ENCODE data around the gene MAP3K20.
"Not testable (repeated sequence)": the region's sequence is repeated elsewhere in the genome, so short reads cannot be mapped to it uniquely, and the experiment has no call there.

MAP3K20 gene

DNA sequence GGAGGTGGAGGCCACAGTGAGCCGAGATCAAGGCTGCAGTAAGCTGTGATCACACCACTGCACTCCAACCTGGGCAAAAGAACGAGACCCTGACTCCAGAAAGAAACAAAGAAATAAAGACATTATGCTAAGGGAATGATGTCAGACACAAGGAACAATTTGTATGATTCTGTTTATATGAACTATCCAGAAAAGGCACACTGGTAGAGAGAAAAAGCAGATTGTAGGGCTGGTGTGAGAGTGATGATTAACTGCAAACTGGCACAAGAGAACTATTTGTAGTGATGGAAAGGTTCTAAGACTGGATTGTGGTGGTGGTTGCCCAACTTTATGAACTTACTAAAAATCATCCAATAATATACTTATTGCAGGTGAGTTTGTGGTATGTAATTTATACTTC is 106.3 kb downstream of the MAP3K20 start:
- no peak for DNase-seq (ENCODE audit: low read depth, low spot score)
- H3K4me3 ChIP-seq (ENCODE audit: low read length) = no peak overlapping the region

DNA sequence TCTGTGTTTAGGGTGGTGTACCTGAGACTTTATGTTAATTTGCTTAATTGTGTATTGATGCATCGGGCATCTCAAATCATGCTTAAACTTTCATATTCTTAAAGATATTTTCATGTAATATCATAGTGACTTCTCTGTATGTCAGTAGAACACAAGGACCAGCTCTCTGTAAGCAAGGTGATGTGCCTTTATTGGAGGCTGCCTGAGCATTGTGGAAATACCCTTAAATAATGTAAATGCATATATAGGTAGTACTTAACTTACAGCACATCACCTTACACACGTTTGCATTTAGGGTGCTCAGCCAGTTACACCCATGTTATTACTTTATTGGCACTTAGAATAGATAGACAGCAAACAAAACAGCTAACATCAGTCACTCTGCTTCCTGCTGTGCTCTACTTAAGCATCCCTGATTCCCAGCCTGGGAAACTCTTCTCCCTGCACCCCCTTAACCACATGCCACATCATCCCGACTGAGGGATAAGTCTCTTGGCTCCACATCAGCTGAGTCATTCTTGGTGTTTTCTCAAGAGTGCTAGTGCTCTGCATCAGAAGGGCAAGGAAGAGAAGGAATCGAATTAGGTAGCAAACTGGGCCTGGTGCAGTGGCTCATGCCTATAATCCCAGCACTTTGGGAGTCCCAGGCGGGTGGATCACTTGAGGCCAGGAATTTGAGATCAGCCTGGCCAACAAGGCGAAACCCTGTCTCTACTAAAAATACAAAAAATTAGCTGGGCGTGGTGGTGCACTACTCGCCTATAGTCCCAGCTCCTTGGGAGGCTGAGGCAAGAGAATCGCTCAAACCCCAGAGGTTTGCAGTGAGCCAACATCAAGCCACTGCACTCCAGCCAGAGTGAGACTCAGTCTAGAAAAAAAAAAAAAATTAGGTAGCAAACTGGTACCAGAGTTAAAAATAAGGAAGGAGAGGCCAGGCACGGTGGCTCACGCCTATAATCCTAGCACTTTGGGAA is 108.7 kb downstream of the MAP3K20 start:
- H3K4me3 ChIP-seq (ENCODE audit: low read length) = no peak overlapping the region
- no peak for DNase-seq (ENCODE audit: low read depth, low spot score)

DNA sequence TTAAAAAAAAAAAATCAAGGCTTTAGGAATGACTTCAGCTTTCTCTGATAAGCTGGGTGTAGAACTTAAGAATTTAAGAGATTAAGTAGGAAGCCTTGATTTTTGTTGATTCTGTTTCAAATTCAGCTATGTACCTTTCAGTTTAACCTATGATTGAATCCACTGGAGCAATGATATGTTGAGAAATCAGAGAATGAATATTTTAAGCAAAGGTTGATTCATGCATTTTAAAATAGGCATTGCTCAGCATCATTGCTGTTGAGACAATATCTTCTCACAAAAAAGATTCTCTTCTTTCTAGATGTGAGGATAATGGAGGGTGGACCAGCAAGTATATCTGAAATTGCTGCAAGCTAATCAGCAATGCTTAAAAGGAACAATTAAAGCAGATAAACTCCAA is 109.8 kb downstream of the MAP3K20 start:
- no peak for DNase-seq (ENCODE audit: low read depth, low spot score)
- no peak overlapping the region for H3K4me3 ChIP-seq (ENCODE audit: low read length)

DNA sequence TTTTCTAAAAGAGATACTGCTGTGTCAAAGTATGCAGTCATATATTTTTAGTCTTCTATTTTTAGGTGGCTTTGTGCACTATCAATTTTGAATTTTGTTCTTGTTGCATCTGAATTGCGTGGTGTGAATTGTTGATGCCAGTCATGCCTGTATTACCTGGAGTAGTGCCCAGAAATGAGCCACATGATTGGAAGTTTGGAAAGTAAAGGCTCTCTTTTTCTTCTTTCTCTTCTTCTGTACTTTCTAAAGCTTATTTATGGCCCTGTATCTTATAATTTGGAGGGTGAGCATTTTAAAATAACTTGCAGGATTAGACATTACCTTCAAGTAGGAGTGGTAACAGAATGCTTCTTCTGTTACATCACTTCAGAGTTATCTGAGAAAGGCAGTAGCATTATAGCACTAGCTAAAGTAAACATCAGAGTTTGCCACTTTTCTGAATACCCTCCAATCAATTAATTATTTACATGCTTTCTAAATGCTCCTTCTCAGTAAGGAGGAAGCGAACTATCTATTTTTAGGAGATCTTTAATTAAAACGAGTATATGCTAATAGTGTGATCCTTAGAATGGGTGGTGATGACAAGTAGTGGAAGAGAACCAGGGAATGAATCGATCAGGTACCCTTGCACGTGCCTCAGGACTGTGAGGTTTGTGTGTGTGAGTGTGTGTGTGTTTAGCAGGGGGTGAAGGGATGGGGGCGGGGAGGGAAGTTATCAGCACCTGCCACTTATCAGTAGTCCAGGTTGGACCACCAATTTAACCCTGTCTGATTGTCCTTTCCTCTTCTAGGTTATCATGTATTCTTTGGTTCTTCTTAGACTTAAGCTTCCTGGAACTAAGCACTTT is 112.5 kb downstream of the MAP3K20 start:
- H3K4me3 ChIP-seq (ENCODE audit: low read length) = no peak overlapping the region
- DNase-seq (ENCODE audit: low read depth, low spot score) = no peak

DNA sequence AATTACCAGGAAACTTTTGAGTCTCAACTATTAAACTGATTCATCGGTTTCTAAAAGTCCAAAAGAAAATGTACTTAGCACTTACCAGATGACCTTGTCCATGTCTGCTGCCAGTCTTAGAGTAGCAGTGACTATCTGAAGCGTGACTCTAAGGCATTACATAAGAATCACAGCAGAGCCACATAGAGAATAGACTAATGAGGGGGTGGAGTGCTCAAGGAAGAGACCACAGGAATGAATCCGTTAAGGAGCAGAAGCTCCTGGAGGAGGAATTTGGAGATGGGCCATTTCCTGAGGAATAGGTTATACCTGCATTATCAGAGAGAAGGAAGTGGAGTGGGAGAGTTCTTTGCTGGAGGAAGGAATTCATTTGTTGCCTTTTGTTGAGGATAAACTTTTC is 116.0 kb downstream of the MAP3K20 start:
- DNase-seq (ENCODE audit: low read depth, low spot score) = no peak

DNA sequence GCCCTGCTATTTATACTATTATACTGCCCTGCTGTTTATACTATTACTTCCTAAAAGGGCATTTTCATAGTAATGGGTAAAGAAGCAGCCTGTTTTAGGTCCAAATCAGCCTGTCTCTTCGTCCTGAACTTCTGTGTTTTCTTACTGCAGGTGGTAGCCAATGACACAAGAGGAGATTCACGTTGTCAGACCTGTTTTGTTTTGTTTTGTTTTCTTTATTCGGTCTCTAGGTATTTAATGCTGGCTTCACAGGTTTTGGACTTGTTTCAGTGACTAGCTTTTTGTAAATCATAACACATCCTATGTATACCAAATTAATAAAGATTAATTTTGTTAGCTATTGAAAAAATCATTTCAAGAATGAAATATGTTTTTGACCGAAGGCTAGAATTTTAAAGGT is 116.4 kb downstream of the MAP3K20 start:
- H3K4me3 ChIP-seq (ENCODE audit: low read length) = no peak overlapping the region
- no peak for DNase-seq (ENCODE audit: low read depth, low spot score)

More for the DNA sequence above, 116.0 kb downstream of the MAP3K20 start:
- H3K4me3 ChIP-seq (ENCODE audit: low read length) = no peak overlapping the region

DNA sequence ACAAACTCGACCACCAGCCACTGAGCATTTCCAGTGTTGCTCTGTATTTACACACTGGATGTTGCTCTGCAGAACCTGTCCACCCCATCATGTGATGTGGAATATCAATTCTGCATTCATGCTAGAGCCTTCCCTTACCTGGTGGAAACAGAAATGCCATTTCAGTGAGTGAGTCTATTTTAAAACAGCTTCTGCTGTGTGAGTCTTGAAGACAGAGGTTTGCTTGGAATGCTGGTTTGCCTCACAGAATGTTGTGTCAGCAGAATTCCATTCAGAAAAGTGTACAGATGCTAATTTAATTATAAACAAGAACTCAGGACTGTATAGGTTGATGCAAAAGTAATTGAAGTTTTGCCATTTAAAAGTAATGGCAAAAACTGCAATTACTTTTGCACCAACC is 118.3 kb downstream of the MAP3K20 start:
- no peak for DNase-seq (ENCODE audit: low read depth, low spot score)
- no peak overlapping the region for H3K4me3 ChIP-seq (ENCODE audit: low read length)

DNA sequence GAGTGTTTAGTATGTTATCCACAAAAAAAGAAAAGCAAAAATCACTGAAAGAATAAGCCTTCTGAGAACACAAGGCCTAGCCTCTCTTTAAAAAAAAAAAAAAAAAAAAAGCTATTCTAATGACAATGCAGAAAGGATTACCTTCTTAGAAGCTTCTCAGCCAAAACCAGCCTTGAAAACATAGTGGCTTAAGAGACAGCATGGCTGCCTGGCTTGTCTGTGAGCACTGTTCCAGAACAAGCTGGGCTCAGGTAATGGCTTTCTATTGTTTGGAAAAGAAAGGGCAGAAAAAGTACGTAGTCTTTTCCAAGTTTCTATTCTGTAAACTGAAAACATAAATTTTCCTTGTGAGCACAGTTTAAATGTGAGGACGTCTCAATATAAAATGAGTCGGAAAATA is 119.5 kb downstream of the MAP3K20 start:
- H3K4me3 ChIP-seq (ENCODE audit: low read length) = no peak overlapping the region
- no peak for DNase-seq (ENCODE audit: low read depth, low spot score)

DNA sequence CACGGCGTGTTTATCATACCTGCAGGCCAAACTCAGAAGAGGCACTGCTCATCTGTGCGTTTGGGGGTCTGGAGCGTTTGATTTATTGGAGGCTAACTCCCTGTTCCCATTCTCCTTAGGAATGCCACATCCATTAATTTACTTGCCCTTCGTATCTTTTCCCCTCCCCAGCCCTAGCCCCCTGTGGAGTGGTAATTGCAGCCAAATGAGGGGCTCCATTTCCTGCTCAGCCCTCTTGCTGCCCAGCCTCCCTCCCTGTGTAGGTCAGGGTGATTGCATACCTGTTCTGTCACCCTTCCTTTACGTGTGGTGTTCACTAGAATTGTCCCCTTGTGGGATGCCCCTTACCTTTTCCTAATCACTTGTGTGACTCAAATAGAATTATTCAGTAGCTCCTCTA is 120.4 kb downstream of the MAP3K20 start:
- H3K4me3 ChIP-seq (ENCODE audit: low read length) = no peak overlapping the region
- no peak for DNase-seq (ENCODE audit: low read depth, low spot score)

DNA sequence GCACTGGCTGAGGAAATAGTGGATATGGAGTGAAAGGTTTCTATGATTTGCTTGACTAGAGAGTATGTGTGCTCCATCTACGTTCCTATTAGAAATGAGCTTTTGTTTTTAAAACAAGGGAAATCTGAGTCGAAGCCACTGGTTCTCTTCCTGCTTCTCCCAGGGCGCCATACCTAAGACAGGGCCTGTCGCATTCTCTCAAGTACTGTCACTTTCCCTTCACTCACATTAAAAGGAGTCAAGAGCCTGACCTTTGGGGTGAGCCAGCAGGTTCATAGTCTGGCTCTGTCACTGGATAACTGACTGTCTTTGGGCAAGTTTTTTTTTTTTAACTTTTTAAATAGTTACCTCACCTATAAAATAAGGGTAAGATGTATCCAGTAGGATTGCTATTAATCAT is 121.0 kb downstream of the MAP3K20 start:
- no peak overlapping the region for H3K4me3 ChIP-seq (ENCODE audit: low read length)
- DNase-seq (ENCODE audit: low read depth, low spot score) = no peak

DNA sequence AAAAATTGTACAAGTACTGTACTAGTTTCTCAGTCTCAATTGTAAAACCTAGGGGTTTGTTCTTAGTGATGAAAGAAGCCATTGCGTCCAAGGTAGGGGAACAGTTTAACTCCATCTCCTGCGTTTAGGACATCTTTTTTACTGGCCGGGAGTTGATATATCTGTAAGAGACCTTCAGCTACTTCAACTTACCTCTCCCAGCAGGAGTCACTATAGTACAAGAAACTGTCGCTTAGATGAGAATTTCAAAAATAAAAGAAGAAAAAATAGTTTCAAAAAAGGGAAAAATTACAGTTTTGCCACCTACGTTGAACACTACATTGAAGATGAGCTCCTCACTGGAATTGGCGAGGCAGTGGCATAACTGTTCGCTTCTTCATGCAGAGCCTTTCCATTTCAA is 122.7 kb downstream of the MAP3K20 start:
- no peak for DNase-seq (ENCODE audit: low read depth, low spot score)
- no peak overlapping the region for H3K4me3 ChIP-seq (ENCODE audit: low read length)

DNA sequence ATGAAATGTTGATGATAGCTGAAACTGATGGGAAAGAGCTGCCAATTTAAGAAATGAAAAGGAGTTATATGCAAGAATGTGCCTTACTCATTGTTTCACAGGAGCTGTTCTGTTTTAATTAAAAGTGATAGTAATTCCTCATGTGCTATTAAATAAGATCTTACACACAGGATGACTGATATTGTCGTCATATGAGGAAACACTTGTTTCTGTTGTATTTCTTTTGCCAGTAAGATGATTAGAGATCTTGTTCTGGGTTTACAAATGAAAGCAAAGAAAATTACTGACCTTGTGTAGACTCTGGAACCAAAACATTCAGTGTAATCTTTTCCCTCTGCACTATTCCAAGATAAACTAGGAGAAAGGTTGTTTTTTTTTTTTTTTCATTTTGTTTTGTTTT is 123.6 kb downstream of the MAP3K20 start:
- H3K4me3 ChIP-seq (ENCODE audit: low read length) = no peak overlapping the region
- DNase-seq (ENCODE audit: low read depth, low spot score) = no peak

DNA sequence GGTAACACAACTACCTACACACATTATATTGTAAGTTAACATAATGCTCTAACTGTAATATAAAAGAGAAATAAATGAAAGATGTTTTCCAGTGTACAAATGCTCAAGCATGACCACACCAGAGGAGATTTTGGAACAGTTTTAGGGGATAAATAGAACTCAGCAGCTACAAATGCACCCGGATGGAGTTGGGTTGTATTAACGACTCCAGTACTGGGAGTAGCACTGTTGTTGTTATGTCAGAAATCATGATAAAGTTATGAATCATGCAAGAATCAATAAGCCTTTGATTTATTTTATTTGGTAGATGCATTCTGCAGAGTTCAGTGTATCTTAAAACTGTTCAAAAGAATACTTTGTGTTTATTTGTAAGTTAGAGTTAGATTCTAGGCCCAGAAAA is 126.9 kb downstream of the MAP3K20 start:
- DNase-seq (ENCODE audit: low read depth, low spot score) = no peak
- no peak overlapping the region for H3K4me3 ChIP-seq (ENCODE audit: low read length)

DNA sequence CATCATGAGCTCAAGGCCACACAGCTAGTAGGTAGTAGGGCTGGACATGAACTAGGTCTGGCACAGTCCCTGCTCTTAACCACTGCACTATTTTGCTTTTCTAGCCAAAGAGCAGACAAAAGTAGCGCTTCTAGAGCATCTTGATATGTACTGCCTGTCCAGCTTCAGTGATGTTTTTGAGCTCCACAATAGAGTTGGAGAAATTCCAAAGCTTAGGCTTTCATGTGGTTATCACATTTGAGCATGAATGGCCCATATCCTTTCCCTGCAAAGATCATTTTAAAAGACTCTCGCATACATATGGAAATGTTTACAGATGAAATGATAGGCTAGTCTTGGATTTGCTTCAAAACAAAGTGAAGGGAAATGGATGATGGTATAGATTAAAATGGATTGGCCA is 128.7 kb downstream of the MAP3K20 start:
- no peak for DNase-seq (ENCODE audit: low read depth, low spot score)

DNA sequence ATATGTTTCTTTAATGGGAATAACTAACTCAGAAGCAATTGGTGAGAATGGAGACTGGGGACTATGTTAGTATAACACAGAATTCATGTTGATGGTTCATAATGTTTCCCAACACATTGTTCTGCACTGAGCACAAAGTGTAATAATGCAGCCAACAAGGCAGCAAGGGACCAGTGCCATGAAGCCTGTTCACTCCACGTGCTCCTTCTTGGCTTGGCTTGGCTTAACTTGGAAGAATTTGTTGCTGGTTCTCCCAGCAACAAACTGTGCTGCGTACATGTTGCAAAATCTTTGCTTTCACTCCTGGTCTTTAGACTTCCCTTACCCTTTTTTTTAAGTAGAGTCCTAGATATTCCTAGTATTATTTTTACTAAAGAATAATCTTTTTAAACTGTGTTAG is 129.7 kb downstream of the MAP3K20 start:
- no peak for DNase-seq (ENCODE audit: low read depth, low spot score)
- H3K4me3 ChIP-seq (ENCODE audit: low read length) = no peak overlapping the region

More for the DNA sequence above, 128.7 kb downstream of the MAP3K20 start:
- no peak overlapping the region for H3K4me3 ChIP-seq (ENCODE audit: low read length)

DNA sequence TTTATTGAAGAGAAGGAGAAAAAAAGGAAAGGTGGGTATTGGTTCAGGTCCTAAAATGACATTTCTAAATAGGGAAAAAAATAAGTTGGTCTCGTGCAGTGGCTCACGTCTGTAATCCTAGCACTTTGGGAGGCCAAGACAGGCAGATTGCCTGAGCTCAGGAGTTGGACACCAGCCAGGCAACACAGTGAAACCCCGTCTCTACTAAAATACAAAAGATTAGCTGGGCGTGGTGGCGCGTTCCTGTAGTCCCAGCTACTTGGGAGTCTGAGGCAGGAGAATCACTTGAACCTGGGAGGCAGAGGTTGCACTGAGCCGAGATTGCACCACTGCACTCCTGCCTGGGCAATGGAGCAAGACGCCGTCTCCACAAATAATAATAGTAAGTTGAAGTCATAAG is 131.5 kb downstream of the MAP3K20 start:
- not testable (repeated sequence) for DNase-seq (ENCODE audit: low read depth, low spot score); H3K4me3 ChIP-seq (ENCODE audit: low read length)

DNA sequence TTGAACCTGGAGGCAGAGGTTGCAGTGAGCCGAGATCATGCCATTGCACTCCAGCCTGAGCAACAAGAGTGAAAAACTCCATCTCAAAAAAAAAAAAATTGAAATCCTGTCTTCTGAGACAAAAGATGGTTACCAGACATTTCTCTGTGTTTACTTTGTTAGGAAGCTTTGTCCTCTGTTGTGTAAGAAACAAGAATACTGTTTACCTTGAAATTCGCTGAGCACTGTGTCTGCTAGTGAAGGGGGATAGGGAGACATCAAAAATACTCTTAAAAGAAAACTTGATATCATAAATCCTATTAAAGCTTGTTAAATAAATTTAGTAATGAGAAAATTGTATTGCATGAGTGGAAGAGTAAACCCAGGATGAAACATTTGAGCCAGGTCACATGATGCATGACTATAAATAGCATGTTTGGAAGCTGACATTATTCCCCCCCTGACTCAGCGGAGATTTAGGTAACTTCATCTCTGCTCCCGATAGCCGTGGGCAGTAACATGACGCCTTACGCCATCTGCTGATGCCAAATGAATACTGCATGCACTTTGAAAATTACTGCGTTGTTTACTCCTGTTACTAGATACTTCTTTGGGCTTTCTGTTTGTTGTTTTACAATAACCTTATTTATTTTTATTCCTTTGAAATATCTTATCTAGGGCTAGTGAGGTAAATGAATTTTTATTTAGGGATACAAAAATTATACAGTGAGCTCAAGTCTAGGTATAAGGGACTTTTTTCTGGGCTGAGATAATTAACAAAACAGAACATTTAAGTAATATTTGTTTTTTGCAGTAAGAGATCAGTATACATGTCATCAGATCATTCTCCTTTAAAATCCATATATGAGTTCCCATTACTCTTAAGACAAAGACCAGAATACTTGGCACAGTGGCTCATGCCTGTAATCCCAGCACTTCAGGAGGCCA is 134.9 kb downstream of the MAP3K20 start:
- H3K4me3 ChIP-seq (ENCODE audit: low read length) = no peak overlapping the region
- DNase-seq (ENCODE audit: low read depth, low spot score) = peak; percentile 59

DNA sequence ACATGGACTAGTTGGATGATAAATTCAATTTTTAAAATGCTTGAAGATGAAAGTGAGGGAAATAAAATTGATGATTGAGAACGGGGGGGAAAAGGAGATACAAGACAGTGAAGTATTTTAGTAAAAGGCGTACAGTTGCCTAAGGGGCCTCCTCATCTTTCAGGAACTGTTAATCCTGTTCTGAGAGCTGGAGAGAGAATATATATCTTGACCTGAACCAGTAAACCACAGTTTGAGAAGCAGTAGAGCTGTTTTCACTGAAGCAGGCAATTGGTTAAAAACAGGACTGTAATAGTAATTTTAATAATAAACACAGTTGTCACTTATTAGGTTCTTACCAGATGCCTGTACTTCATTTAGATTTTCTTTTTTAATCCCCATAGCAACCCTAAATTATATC is 137.5 kb downstream of the MAP3K20 start:
- no peak for DNase-seq (ENCODE audit: low read depth, low spot score)
- no peak overlapping the region for H3K4me3 ChIP-seq (ENCODE audit: low read length)

DNA sequence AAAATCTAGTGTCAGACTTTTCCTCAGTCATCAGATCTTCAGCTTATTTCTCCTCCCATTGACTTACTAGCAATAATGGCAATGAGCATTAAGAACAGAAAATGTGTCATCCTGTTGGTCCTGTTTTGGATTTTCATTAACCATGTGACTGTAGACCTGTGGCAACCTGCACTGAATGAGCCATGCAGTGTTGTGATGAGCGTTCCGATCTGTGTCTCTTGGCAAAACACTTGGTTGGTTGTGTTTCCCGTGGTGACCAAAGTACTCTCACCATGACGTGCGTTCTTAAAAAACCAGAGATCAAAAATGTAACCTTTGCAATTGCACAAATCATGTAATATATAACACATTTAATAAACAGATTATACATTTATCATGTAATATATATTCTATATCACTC is 138.6 kb downstream of the MAP3K20 start:
- H3K4me3 ChIP-seq (ENCODE audit: low read length) = no peak overlapping the region
- no peak for DNase-seq (ENCODE audit: low read depth, low spot score)

Data from Jurkat, Clone E6-1 (cell line).